Umbilical cord (tissue), 2 donors: ENCODE data around the gene KCND2. TPM values are rescaled to one million over a fixed set of nuclear protein-coding genes. Genes with fewer than 3 reads are reported as not detected.

ENCODE experiments used
- DNase-seq: peaks from one replicate; pipeline ENCODE4 v3.0.0-alpha.2; 2015; ENCODE audit warnings: low spot score
- total RNA-seq: library from RNA; depleted of rRNA; stranded (reverse); fragments of >200 nt; gene quantifications from one replicate; pipeline ENCODE4 v1.2.3, GENCODE V29; 2014; ENCODE audit warnings: low replicate concordance; ENCODE audit not compliant: insufficient read depth

The KCND2 gene
- total RNA-seq, 1 donor from 2014 or later: 3.4 TPM

- no peak for DNase-seq
Observed at GRCh38 chr7:120311028-120311788, 38.2 kb downstream of the KCND2 start.

GRCh38 chr7:120320218-120320961, 47.4 kb downstream of the KCND2 start:
- no peak for DNase-seq

- DNase-seq: no peak
Observed at GRCh38 chr7:120327054-120327453, 54.1 kb downstream of the KCND2 start.

GRCh38 chr7:120332433-120332832, 59.5 kb downstream of the KCND2 start:
- DNase-seq: no peak

- DNase-seq: no peak
Observed at GRCh38 chr7:120334475-120334874, 61.5 kb downstream of the KCND2 start.

GRCh38 chr7:120337308-120337907, 64.4 kb downstream of the KCND2 start:
- no peak for DNase-seq

GRCh38 chr7:120344276-120344675, 71.3 kb downstream of the KCND2 start:
- DNase-seq: no peak

GRCh38 chr7:120353171-120353570, 80.2 kb downstream of the KCND2 start:
- DNase-seq: no peak

GRCh38 chr7:120360918-120361317, 87.9 kb downstream of the KCND2 start:
- no peak for DNase-seq

GRCh38 chr7:120363414-120363813, 90.4 kb downstream of the KCND2 start:
- no peak for DNase-seq

GRCh38 chr7:120370954-120371353, 98.0 kb downstream of the KCND2 start:
- DNase-seq: no peak

GRCh38 chr7:120373174-120373573, 100.2 kb downstream of the KCND2 start:
- DNase-seq: no peak

GRCh38 chr7:120394595-120394994, 121.6 kb downstream of the KCND2 start:
- no peak for DNase-seq

GRCh38 chr7:120395526-120396019, 122.6 kb downstream of the KCND2 start:
- no peak for DNase-seq

GRCh38 chr7:120398284-120399000, 125.5 kb downstream of the KCND2 start:
- DNase-seq: no peak

GRCh38 chr7:120400806-120401455, 128.0 kb downstream of the KCND2 start:
- DNase-seq: no peak

- DNase-seq: no peak
Observed at GRCh38 chr7:120402079-120402767, 129.2 kb downstream of the KCND2 start.

GRCh38 chr7:120402801-120403200, 129.8 kb downstream of the KCND2 start:
- no peak for DNase-seq

- DNase-seq: no peak
Observed at GRCh38 chr7:120404042-120404441, 131.1 kb downstream of the KCND2 start.

- DNase-seq: no peak
Observed at GRCh38 chr7:120405652-120406051, 132.7 kb downstream of the KCND2 start.

- no peak for DNase-seq
Observed at GRCh38 chr7:120407010-120407409, 134.0 kb downstream of the KCND2 start.
